G401 (cell line): ENCODE results near the gene JAM3. TPM values are rescaled to one million over a fixed set of nuclear protein-coding genes. Genes with fewer than 3 reads are reported as not detected.
A peak's percentile ranks its signal among the peaks of the same experiment; 100 is the strongest.

ENCODE experiments used
- DNase-seq: peaks from one replicate; pipeline ENCODE4 v3.0.0-alpha.2; 2015; ENCODE audit warnings: low spot score
- in situ Hi-C: cut with HindIII; loops from 2 replicates; pipeline ENCODE4 v1.10.0; 2016; ENCODE audit warnings: low sequenced_read_pairs, mixed read lengths
- total RNA-seq: library from RNA; depleted of rRNA; stranded (reverse); fragments of >200 nt; shearing (Covaris generic); gene quantifications from 2 replicates; pipeline ENCODE4 v1.2.3, GENCODE V29; 2014; rRNA removed

JAM3 gene
- total RNA-seq: 35.9 and 41.8 TPM in 2 replicates

GRCh38 chr11:134068829-134069425, at the start of gene JAM3:
JAM3 (plus strand) TSS chr11:134069072; CDS start chr11:134069084, 12 bp downstream.
- in situ Hi-C loops: no loop called here
- peak; percentile 92 for DNase-seq

GRCh38 chr11:134019500-134019899, 49.4 kb upstream of the JAM3 start:
- DNase-seq: peak; percentile 63
- in situ Hi-C loops: no loop called here

- in situ Hi-C loops: no loop called here
- no peak for DNase-seq
These were observed 48.3 kb upstream of the JAM3 start for GRCh38 chr11:134020598-134020997.

- DNase-seq: no peak
- in situ Hi-C loops: no loop called here
These were observed 47.5 kb upstream of the JAM3 start for GRCh38 chr11:134021326-134021725.

- in situ Hi-C loops: no loop called here
- no peak for DNase-seq
These were observed 46.1 kb upstream of the JAM3 start for GRCh38 chr11:134022748-134023147.

- no peak for DNase-seq
- in situ Hi-C loops: no loop called here
These were observed 44.3 kb upstream of the JAM3 start for GRCh38 chr11:134024420-134025081.

GRCh38 chr11:134025082-134025429, 43.8 kb upstream of the JAM3 start:
- in situ Hi-C loops: no loop called here
- DNase-seq: no peak

- no peak for DNase-seq
- in situ Hi-C loops: no loop called here
These were observed 42.1 kb upstream of the JAM3 start for GRCh38 chr11:134026655-134027343.

- in situ Hi-C loops: no loop called here
- DNase-seq: no peak
These were observed 41.2 kb upstream of the JAM3 start for GRCh38 chr11:134027671-134028070.

- no peak for DNase-seq
- in situ Hi-C loops: no loop called here
These were observed 40.4 kb upstream of the JAM3 start for GRCh38 chr11:134028368-134028920.

GRCh38 chr11:134030853-134031252, 38.0 kb upstream of the JAM3 start:
- in situ Hi-C loops: no loop called here
- DNase-seq: no peak

GRCh38 chr11:134032043-134032442, 36.8 kb upstream of the JAM3 start:
- no peak for DNase-seq
- in situ Hi-C loops: no loop called here

GRCh38 chr11:134032501-134033091, 36.3 kb upstream of the JAM3 start:
- peak; percentile 93 for DNase-seq
- in situ Hi-C loops: no loop called here

- in situ Hi-C loops: no loop called here
- DNase-seq: no peak
These were observed 35.6 kb upstream of the JAM3 start for GRCh38 chr11:134033276-134033675.

GRCh38 chr11:134033696-134034491, 35.0 kb upstream of the JAM3 start:
- in situ Hi-C loops: no loop called here
- DNase-seq: peak; percentile 97

GRCh38 chr11:134034496-134035381, 34.1 kb upstream of the JAM3 start:
- DNase-seq: peak; percentile 82
- in situ Hi-C loops: no loop called here

GRCh38 chr11:134036492-134037045, 32.3 kb upstream of the JAM3 start:
- no peak for DNase-seq
- in situ Hi-C loops: no loop called here
